ENCODE data around the gene HSH2D.
"Not testable (repeated sequence)": the region's sequence is repeated elsewhere in the genome, so short reads cannot be mapped to it uniquely, and the experiment has no call there.

- TF ChIP-seq CTCF, POLR2A (IDR thresholded peaks at IDR 0.05): not testable (repeated sequence)
Observed at GRCh38 chr19:16178866-16179265, 35.4 kb downstream of the HSH2D start.
